GM13977 (cell line): ENCODE data around the gene TOR1A.

Source experiments
- DNase-seq: peaks from one replicate; pipeline ENCODE4 v3.0.0; 2012; ENCODE audit warnings: low spot score
- in situ Hi-C: fragments of 300-500 bp; cut with MboI; formaldehyde crosslinking; loops from one replicate; pipeline ENCODE4 v1.12.0; 2022; ENCODE audit warnings: low sequenced_read_pairs, low pct_unique_long_range_greater_than_20kb, mixed read lengths, inconsistent platforms; ENCODE audit not compliant: unreplicated experiment
- TF ChIP-seq, protein P1 (sequence below): IDR thresholded peaks from 2 replicates; pipeline ENCODE4 v1.5.1; 2012; ENCODE audit warnings: mild to moderate bottlenecking, control low read depth; ENCODE audit not compliant: insufficient read depth; ENCODE audit errors: extremely low read depth, missing control alignments

The TOR1A gene

GRCh38 chr9:129860653-129861446 is 36.9 kb upstream of the TOR1A start:
- DNase-seq, result no peak
- in situ Hi-C loops, result no loop called here
- TF ChIP-seq, protein P1, sequence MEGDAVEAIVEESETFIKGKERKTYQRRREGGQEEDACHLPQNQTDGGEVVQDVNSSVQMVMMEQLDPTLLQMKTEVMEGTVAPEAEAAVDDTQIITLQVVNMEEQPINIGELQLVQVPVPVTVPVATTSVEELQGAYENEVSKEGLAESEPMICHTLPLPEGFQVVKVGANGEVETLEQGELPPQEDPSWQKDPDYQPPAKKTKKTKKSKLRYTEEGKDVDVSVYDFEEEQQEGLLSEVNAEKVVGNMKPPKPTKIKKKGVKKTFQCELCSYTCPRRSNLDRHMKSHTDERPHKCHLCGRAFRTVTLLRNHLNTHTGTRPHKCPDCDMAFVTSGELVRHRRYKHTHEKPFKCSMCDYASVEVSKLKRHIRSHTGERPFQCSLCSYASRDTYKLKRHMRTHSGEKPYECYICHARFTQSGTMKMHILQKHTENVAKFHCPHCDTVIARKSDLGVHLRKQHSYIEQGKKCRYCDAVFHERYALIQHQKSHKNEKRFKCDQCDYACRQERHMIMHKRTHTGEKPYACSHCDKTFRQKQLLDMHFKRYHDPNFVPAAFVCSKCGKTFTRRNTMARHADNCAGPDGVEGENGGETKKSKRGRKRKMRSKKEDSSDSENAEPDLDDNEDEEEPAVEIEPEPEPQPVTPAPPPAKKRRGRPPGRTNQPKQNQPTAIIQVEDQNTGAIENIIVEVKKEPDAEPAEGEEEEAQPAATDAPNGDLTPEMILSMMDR, result no peak

DNA sequence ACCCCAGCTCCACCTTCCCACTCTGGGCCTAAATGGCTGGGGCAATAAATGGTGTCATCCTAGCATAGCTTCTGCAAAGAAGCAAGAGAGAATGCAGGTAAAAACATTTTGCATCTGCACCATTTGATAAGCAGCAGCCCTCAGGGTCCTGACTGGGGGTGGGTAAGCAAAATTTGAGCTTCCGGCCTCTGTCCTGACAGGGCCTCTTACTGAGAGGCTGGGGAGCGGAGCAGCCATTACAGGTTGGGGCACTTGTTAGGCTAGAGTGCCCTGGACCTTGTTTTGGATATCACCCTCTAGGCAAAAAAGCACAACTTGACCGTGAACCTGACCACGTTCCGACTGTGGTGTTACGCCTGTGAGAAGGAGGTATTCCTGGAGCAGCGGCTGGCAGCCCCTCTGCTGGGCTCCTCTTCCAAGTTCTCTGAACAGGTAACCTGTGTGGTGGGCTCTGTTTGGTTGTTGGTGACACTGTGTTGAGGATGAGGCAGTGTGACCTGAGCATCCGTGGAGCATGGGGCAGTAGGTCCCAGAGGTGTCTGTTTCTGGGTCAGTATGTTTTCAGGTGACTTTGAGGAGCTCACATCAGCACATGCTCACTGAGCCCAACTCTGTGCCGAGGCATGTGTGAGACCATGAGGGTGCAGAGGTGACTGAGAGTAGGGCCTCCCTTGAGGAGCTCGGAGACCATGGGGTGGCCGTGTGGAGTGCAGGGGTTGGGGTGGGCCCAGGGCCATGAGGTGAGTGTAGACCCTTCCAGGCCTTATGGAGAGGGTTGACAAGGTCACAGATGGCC is 34.4 kb upstream of the TOR1A start:
- in situ Hi-C loops, result no loop called here
- TF ChIP-seq, protein P1, result no peak
- DNase-seq, result no peak

DNA sequence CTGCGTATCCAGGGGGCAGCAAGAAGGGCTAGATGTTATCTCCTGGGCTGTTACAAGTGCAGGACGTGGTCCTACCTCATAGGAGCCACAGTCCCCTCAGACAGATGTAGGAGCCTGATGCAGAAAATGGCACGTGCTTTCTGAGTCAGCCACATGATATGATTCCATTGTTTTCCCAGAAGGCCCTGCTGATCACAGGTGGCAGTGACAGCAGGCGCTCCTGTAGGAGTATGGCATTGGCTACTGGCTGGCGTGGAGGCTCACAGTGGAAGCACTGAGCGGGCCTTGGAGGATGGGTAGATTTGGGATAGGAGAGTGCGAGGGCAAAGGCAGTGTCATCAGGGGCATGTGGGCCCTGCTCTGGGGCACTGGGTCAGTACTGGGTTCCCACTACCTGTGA is 33.3 kb upstream of the TOR1A start:
- DNase-seq, result no peak
- TF ChIP-seq, protein P1, result no peak
- in situ Hi-C loops, result no loop called here

GRCh38 chr9:129854588-129855110 is 30.7 kb upstream of the TOR1A start:
- DNase-seq, result no peak
- TF ChIP-seq, protein P1, result no peak
- in situ Hi-C loops, result no loop called here

DNA sequence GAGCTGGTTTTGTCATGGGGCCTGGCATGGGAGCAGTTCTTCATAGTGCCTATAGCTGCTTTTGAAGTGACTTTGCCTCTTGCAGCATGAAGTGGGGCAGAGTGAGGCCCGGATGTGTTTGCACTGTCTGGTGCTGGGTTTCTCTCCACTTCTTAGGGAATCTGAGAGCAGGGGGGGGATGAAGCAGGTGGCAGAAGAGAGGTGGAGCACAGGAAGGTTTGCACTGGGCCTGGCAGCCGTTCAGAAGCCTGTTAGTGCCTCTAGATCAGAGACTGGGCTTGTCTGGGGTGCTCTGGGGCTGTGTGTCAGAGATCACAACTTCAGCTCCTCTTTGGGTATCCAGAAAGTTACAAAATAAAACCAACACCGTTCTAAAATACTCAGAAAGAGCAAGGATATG is 29.7 kb upstream of the TOR1A start:
- in situ Hi-C loops, result no loop called here
- TF ChIP-seq, protein P1, result no peak
- no peak for DNase-seq

- TF ChIP-seq, protein P1, result no peak
- in situ Hi-C loops, result no loop called here
- DNase-seq, result no peak
These were observed 28.6 kb upstream of the TOR1A start for GRCh38 chr9:129852579-129852978.
